HG03521 (cell line): ENCODE results near the gene COA7.

Source experiments
- ATAC-seq: cut with Tn5 transposase; IDR thresholded peaks from one replicate; pipeline ENCODE4 v1.9.1; 2021; ENCODE audit warnings: mild to moderate bottlenecking, moderate library complexity; ENCODE audit not compliant: unreplicated experiment

COA7 gene

GRCh38 chr1:52641307-52641706 lies 56.8 kb downstream of the COA7 start:
- no peak for ATAC-seq

- no peak for ATAC-seq
Measured at GRCh38 chr1:52640697-52641096, 57.5 kb downstream of the COA7 start.

GRCh38 chr1:52637946-52638345 lies 60.2 kb downstream of the COA7 start:
- no peak for ATAC-seq

GRCh38 chr1:52636721-52637695 lies 61.1 kb downstream of the COA7 start:
- ATAC-seq: peak; percentile 70

DNA sequence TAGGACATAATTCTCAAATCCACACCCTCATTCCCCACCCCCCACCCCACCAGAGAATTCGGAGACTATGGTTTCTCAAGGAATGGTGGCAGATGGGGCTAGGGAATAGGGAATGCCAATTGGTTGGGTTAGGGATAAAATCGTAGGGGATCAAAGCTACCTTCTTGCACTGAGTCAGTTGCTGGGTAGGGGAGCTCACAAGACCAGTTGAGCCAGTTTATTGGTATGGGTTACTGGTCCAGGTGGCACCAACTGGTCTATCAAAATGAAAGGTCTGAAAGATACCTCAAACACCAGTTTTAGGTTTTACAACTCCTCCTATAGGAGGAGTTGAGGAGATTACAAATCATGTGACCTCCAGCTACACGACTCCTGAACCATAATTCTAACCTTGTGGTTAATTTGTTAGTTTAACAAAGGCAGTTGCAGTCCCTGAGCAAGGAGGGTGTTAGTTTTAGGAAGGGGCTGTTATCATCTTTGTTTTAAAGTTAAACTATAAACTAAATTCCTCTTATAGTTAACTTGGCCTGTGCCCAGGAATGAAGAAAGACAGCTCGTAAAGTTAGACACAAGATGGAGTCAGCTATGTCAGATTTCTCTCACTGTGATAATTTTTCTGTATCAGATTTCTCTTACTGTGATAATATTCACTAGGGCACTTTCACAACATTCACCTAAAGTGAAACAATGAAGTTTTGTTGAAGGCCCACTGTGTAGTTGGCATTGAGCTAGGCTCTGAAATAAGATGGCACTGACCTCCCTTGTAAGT lies 62.6 kb downstream of the COA7 start:
- ATAC-seq: no peak
